ENCODE results near the gene ACR.
A peak's percentile ranks its signal among the peaks of the same experiment; 100 is the strongest.
"Not testable (repeated sequence)": the region's sequence is repeated elsewhere in the genome, so short reads cannot be mapped to it uniquely, and the experiment has no call there.

The ACR gene

DNA sequence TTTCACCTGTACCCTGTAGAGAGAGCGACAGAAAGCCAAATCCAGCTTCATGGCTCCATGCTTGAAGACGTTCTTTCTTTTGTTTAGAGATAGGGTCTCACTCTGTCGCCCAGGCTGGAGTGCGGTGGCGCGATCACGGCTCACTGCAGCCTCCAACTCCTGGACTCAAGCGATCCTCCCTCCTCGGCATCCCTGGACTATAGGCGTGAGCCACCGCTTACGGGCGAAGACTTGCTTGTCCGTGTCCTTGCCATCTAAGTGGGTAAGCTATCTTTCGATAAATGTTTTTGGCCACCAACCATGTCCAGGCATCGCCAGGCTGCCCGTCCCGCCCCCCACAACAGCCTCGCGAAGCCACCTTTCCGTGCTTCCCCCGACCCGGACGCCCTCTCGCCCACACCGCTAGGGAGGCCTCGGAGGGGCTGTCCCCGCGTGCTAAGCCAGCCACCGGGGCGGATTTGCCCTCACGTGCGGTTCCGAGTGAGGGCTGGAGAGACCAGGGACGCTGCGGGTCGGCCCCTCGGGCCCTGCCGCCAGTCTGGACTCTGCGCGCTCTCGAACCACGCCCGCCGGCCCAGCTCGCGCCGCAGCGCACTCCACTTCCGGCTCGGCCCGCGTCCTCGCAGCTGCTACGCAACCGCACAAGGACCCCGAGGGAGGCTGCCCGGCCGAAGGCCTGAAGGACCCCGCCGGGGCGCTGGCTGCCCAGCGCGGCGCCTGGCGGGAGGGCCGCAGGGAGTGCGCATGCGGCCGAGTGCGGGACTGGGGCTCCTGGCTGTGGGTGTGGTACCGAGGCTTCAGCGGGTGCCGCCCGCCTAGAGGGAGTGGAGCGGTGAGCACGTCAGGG lies 45.3 kb downstream of the ACR start, which contains the start of gene RABL2B:
Gene RABL2B, minus strand, starts transcription at position 604 of the 847 bp plus-strand sequence. CDS start 1,342 bp downstream, outside the sequence.
- peak; percentile 92 for DNase-seq

DNA sequence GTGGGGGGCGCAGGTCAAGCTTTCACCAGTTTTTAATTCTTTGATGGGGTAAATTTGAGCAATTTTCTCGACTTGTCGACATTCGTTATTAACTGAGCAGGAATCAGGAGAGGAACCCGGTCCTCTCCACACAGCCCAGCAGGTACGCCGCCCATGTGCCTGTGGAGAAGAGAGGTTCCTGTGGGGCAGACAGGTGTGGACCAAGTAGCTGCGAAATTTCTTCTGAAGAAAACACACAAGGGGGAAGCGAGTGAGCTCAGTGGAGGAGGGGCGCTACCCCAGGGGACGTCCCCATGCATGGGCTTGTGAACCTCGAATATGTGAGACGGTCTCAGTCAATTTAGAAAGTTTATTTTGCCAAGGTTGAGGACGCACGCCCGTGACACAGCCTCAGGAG lies 45.9 kb downstream of the ACR start:
- not testable (repeated sequence) for DNase-seq

DNA sequence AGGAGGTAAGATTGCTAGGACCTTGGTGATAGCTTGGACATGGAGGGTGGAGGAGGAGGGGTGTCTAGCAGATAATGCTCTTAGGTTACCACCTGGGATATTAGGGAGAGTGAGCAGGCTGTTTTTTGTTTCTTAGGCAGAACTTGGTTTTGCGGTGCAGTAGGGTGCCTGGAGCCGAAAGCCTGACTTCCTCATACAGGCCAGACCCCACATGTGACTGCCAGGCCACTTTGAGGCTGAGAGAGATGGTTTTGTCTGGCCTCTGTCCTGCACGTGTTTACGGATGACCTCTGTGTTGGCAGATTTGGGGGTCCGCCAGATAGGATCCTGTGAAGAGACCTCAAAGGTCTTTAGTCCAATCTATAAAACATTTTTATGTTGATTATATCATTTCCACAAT lies 47.3 kb downstream of the ACR start:
- DNase-seq = not testable (repeated sequence)

DNA sequence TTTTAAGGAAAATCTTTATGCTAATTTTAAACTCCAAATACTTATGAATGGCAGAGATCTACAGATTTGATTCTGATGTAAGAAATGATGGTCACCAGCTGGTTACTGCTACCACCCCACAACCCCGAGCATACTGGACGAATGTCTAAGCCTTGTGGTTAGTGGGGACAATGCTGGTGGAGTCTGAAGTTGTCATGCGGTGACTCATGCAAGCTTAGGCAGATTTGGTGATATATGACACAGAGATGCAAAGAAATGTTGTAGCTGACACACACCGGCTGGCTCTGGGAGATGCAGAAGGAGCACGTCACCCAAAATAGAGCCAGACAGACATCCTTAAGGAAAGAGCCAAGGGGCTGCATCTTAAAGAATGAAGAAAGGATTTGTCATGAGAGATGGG lies 48.9 kb downstream of the ACR start:
- DNase-seq = not testable (repeated sequence)

Measured in DMS53 (cell line).